ENCODE data around the gene IL19.

GRCh38 chr1:206792939-206793607, 22.5 kb downstream of the IL19 start:
- TF ChIP-seq CTCF (conservative IDR thresholded peaks at IDR 0.05), result no peak
- no peak for TF ChIP-seq EZH2 (IDR thresholded peaks at IDR 0.05; ENCODE audit: low read depth)
